OCI-LY3 (cell line): Measurements from ENCODE around the gene HMGA1.

Experiments used
- EZH2phosphoT487 ChIP-seq: fragments of 200-600 bp; shearing (Covaris generic); IDR thresholded peaks from 2 replicates; pipeline ENCODE4 v1.6.1; 2018; ENCODE audit warnings: antibody characterized with exemption, mixed run types, low read depth
- TF ChIP-seq, protein P1 (sequence below): fragments of 200-600, 300-600 bp; sonication (generic); IDR thresholded peaks from 2 replicates; pipeline ENCODE4 v1.5.1; 2014; ENCODE audit warnings: antibody characterized with exemption, low read length, low read depth

DNA sequence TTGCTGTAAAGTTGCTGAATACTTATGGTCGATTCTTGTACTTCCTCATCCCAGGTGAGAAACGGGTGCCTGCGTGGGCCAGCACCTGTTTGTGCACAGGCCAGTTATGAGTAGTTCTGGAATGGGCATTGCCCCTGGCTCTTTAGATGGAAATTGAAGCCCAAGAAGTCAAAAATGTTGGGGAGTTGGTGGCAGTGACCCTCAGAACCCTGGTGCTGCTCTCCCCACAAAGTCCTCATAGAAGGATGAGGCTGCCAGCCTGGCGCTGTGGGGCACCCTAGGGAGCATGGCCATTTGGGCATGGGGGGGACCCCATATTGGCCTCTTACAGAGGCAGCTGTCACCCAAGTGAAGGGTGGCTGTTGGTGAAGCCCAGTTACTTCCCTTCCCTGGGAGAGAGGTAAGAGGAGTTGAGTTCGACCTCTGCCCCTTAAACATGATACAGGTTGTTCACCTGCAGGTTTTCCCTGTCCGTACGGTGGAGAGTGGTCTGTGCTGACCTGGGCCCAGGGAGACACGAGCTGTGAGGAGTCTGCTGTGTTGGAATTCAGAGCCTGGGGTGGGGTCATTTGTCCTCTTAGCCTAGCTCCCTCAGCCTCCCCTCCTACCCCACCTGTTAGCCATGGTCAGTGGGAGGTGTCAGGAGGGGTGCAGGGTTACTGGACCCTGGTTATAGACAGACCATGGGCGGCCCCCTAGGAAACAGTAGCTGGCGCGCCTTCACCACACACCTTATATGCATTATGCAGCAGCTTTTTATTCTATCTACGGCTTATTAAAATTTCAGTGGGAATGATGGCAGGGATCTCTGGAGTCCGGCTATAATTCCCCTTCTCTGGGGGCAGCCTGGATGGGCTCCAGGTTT is 4.9 kb downstream of the HMGA1 start:
- TF ChIP-seq, protein P1, sequence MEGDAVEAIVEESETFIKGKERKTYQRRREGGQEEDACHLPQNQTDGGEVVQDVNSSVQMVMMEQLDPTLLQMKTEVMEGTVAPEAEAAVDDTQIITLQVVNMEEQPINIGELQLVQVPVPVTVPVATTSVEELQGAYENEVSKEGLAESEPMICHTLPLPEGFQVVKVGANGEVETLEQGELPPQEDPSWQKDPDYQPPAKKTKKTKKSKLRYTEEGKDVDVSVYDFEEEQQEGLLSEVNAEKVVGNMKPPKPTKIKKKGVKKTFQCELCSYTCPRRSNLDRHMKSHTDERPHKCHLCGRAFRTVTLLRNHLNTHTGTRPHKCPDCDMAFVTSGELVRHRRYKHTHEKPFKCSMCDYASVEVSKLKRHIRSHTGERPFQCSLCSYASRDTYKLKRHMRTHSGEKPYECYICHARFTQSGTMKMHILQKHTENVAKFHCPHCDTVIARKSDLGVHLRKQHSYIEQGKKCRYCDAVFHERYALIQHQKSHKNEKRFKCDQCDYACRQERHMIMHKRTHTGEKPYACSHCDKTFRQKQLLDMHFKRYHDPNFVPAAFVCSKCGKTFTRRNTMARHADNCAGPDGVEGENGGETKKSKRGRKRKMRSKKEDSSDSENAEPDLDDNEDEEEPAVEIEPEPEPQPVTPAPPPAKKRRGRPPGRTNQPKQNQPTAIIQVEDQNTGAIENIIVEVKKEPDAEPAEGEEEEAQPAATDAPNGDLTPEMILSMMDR, result no peak
- TF ChIP-seq EZH2phosphoT487, result no peak
